Activated CD4-positive, alpha-beta T cell treated with anti-CD3 and anti-CD28 coated beads, Interleukin-2, amount 10 ng/mL, durations not matched to agents 7 days and 5 days (primary cell): Measurements from ENCODE around the gene METTL17. TPM values are rescaled to one million over a fixed set of nuclear protein-coding genes. Genes with fewer than 3 reads are reported as not detected.
"Not testable (repeated sequence)": the region's sequence is repeated elsewhere in the genome, so short reads cannot be mapped to it uniquely, and the experiment has no call there.

ENCODE experiments used
- CTCF ChIA-PET: fragments of 350-600 bp; sonication (Branson Sonifier 250); formaldehyde crosslinking; loops from one replicate; lab custom pipeline; 2021; ENCODE audit warnings: antibody characterized with exemption; lab: Charles Lee
- POLR2A ChIA-PET: fragments of 350-600 bp; sonication (Branson Sonifier 250); formaldehyde crosslinking; loops from one replicate; lab custom pipeline; 2021; ENCODE audit warnings: antibody characterized with exemption; lab: Charles Lee
- DNase-seq: peaks from one replicate; pipeline ENCODE4 v3.0.0-alpha.2; 2020
- H3K27ac Mint-ChIP-seq: one replicate; pipeline ENCODE4 v1.8.0; 2021; ENCODE audit warnings: mild to moderate bottlenecking, moderate library complexity, mixed read lengths
- H3K27me3 Mint-ChIP-seq: one replicate; pipeline ENCODE4 v1.8.0; 2021; ENCODE audit warnings: mixed read lengths
- H3K36me3 Mint-ChIP-seq: one replicate; pipeline ENCODE4 v1.8.0; 2021; ENCODE audit warnings: low read depth, mixed read lengths
- H3K4me1 Mint-ChIP-seq: one replicate; pipeline ENCODE4 v1.8.0; 2021; ENCODE audit warnings: mixed read lengths
- H3K4me3 Mint-ChIP-seq: one replicate; pipeline ENCODE4 v1.8.0; 2021; ENCODE audit warnings: mild to moderate bottlenecking, moderate library complexity, mixed read lengths
- H3K9me3 Mint-ChIP-seq: one replicate; pipeline ENCODE4 v1.8.0; 2021; ENCODE audit warnings: mixed read lengths
- total RNA-seq, 2 experiments: library from RNA; stranded (reverse); gene quantifications; one replicate each; pipeline ENCODE4 v1.2.3, GENCODE V29; 2021

Gene METTL17
- total RNA-seq, 2 experiments from 2014 or later: 97.4 to 99.6 TPM

DNA sequence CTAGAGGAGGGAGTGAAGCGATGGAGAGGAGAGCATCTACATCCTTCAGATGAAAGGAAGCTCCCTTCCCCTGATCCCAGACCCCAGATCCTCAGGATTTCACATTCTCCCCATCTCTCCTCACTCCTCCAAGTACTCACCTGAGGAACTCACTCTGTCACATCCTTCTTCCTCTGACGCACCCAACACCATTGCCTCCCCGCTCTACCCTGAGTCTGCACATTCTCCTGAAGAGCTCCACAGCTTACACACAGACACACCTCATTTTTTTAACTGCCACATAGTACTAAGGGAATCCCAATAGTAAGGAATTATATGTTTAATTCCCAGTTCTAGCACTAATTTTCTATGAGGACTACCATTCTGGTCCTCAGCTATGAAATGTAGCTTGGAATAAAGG lies 16.3 kb upstream of the METTL17 start:
- Mint-ChIP-seq H3K36me3 (no peaks in the 10 kb centered on the region), H3K4me1 (peaks cover 12% of the 10 kb centered on the region), H3K27me3 (peaks cover 28% of the 10 kb centered on the region), H3K27ac (no peak overlapping the region), H3K4me3 (no peak overlapping the region), H3K9me3 (no peaks in the 10 kb centered on the region)
- DNase-seq: no peak
- ChIA-PET POLR2A (no interaction called here), CTCF (interaction anchor here (1.2 to 1.7 kb wide), 2 partner anchors 10 to 24 kb away, joined by 3 to 5 read pairs; no protein-coding TSS in a partner anchor)

DNA sequence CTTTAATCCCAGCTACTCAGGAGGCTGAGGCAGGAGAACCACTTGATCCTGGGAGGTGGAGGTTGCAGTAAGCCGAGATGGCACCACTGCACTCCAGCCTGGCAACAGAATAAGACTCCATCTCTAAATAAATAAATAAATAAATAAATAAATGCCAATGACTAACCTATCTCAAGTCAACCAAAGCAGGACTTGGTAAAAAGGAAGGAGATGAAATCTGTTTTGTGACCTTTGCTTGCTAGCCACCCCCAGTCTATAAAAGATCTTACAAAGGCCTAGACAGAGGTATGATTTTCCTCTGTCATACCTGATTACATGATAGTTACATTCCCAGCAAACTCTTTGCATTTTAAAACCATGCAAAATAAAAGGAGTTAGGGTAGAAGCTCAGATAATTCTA lies 13.5 kb upstream of the METTL17 start:
- Mint-ChIP-seq H3K27ac (no peak overlapping the region), H3K36me3 (no peaks in the 10 kb centered on the region), H3K9me3 (no peaks in the 10 kb centered on the region), H3K4me1 (peaks cover 4% of the 10 kb centered on the region), H3K27me3 (peaks cover 32% of the 10 kb centered on the region), H3K4me3 (no peak overlapping the region)
- DNase-seq: no peak
- POLR2A ChIA-PET: no interaction called here
- CTCF ChIA-PET: no interaction called here

DNA sequence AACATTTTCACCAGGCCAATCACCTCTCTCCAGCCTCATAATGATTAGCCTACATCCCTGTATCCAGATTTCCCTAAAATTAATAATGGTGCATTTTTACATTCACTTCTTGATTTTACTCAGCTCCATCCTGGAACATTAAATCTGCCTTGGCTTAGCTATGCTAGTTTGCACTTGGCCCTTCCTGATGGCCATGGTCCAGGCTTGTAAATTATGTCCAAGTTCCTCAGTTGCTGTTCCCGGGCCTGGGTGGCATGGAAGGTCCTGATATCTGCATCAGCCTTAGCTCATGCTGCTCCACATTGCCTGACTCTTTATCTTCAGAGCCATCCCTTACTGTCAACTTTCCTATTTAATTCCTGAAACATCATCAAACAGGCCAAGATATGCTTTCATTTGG lies 11.1 kb upstream of the METTL17 start:
- DNase-seq: no peak
- Mint-ChIP-seq H3K4me3 (no peak overlapping the region), H3K27me3 (peaks cover 15% of the 10 kb centered on the region), H3K9me3 (no peaks in the 10 kb centered on the region), H3K4me1 (no peaks in the 10 kb centered on the region), H3K36me3 (no peaks in the 10 kb centered on the region), H3K27ac (no peak overlapping the region)
- POLR2A ChIA-PET: no interaction called here
- CTCF ChIA-PET: interaction anchor here (1.5 to 5.6 kb wide), 2 partner anchors 7 to 18 kb away, joined by 5 to 39 read pairs; no protein-coding TSS in a partner anchor

DNA sequence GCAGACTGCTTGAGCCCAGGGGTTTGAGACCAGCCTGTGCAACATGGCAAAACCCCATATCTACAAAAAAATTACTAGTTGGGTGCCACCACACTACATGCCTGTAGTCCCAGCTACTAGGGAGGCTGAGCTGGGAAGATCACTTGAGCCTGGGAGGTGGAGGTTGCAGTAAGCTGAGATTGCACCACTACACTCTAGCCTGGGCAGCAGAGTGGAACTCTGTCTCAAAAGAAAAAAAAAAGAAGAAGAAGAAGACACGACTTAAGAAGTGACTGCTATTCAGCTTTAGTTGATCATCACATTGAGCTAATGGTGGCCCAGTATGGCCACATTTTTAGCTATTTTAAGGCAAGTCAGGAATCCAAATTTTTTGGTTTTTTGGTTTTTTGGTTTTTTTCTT lies 8.9 kb upstream of the METTL17 start:
- Mint-ChIP-seq H3K9me3 (no peaks in the 10 kb centered on the region), H3K27ac (no peak overlapping the region), H3K27me3 (peaks cover 14% of the 10 kb centered on the region), H3K4me3 (no peak overlapping the region), H3K36me3 (no peaks in the 10 kb centered on the region), H3K4me1 (peaks cover 2% of the 10 kb centered on the region)
- DNase-seq: no peak
- POLR2A ChIA-PET: no interaction called here
- CTCF ChIA-PET: interaction anchor here (0.6 to 5.6 kb wide), 3 partner anchors 9 to 86 kb away, joined by 3 to 39 read pairs (median 3); no protein-coding TSS in a partner anchor

DNA sequence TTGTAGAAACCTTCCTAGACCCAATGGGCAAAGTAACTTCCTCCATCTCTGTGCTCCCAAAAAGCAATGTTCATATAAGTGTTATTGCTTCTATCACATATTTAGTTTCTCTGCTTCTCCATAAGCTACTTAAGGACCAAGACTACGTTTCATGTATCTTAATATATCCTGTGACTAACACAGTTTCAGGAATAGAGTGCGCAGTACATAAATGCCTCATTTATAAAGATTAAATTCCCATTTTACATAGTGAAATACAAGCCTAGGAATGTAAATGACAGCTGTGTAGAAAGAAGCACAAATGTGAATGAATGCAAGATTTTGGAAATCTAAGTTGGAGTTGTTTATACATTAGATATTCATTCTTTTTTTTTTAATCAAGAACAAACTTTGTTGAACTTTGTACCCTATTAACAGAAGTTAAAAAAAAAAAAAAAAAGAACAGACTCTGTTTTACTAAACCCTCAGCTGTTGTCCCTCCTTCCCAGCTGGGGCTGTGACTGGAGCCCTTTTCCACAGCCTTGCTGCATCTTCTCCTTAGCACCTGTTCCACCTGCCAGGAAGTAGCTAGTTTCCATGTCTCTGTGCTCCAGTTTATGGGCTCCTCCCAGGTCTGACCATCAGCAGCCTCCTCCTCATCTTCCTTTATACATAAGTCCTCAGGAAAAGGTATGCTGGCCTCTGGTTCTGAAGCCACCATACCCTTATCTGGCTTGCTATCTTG lies 7.0 kb upstream of the METTL17 start:
- DNase-seq: no peak
- H3K9me3 Mint-ChIP-seq: no peaks in the 10 kb centered on the region
- H3K4me3 Mint-ChIP-seq: no peak overlapping the region
- H3K27me3 Mint-ChIP-seq: peaks cover 12% of the 10 kb centered on the region
- ChIA-PET CTCF (interaction anchor here (0.8 to 5.6 kb wide), 3 partner anchors 11 to 110 kb away, joined by 3 to 39 read pairs (median 3); no protein-coding TSS in a partner anchor), POLR2A (no interaction called here)
- peaks cover 1% of the 10 kb centered on the region for H3K36me3 Mint-ChIP-seq
- H3K4me1 Mint-ChIP-seq: peaks cover 6% of the 10 kb centered on the region
- H3K27ac Mint-ChIP-seq: no peak overlapping the region

DNA sequence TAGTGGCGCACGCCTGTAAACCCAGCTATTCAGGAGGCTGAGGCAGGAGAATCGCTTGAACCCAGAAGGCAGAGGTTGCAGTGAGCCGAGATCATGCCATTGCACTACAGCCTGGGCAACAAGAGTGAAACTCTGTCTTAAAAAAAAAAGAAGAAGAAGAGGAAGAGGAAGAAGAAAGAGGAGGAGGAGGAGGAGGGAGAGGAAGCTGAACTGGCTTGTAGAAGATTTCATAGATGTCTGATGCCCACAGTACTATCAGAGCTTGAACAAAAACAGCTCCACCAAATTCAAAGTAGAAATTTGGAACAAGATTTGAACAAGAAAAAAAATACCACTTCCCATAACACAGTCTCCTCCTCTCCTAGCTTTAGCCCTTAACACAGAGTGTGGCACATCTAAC lies 4.1 kb upstream of the METTL17 start:
- H3K27ac Mint-ChIP-seq, H3K9me3 Mint-ChIP-seq, DNase-seq, POLR2A ChIA-PET, H3K36me3 Mint-ChIP-seq, H3K27me3 Mint-ChIP-seq, H3K4me3 Mint-ChIP-seq: not testable (repeated sequence)
- peaks cover 24% of the 10 kb centered on the region for H3K4me1 Mint-ChIP-seq
- CTCF ChIA-PET: interaction anchor here (0.6 to 1.0 kb wide), 2 partner anchors 15 to 19 kb away, joined by 3 read pairs; no protein-coding TSS in a partner anchor

DNA sequence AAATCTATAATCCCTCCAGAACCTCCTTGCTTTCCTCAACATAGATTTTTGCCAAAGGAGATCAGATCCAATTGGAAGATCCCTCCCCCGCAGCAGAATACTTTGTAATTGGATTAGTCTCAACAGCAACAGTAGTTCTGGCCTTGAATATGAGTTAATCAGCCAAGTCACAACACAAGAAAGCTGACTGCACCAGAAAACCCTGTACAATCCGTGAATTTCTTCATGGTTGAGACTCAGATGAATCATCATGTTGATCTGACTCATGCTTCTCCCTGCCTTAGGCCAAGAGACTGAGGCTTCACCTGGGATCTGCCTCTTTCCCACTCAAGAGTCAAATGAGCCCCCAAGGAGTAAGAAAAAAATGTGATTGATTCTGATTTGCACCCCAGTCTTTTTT lies 3.0 kb upstream of the METTL17 start:
- Mint-ChIP-seq H3K4me3 (no peak overlapping the region), H3K9me3 (no peaks in the 10 kb centered on the region), H3K4me1 (peaks cover 31% of the 10 kb centered on the region), H3K27me3 (peaks cover 3% of the 10 kb centered on the region), H3K27ac (no peak overlapping the region), H3K36me3 (peaks cover 11% of the 10 kb centered on the region)
- ChIA-PET CTCF (interaction anchor here (1.1 kb wide), 1 partner anchor 16 kb away, joined by 6 read pairs; no protein-coding TSS in a partner anchor), POLR2A (no interaction called here)
- no peak for DNase-seq

DNA sequence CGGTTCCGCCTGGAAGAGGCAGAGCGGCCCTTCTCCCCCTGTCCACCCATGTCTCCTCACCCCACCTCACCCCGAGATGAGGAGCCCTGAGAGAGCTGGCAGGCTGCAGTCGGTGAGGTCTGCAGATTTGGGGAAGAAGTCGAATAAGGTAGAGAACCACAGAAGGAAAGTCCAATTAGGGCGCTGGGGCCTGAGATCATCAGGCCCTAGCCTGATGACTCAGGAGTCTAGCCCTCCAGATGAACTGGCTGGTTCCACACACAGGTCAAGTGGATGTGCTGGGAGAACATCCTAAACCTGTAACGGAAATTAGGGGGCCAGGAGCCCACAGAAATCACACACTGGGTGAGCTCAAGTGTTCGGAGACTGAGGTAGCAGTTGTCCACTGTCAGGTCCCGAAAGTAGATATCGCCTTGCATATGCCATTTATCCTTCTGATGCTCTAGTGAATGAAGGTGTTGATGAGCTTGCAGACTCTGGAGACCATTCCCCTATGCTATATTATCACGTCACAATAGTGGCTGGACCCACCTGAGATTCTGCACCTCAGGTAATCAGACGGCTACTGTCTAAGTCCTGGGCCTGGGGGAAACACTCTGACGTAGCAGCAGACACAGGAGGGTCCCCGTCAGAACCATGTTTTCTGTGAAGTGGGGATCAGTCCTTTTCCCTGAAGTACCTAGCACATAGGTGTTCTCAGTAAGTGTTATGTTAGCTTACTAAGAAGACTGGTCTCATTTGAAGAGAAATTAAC lies 886 bp upstream of the METTL17 start:
- Mint-ChIP-seq H3K4me1 (peaks cover 42% of the 10 kb centered on the region), H3K27me3 (no peaks in the 10 kb centered on the region), H3K4me3 (peak overlapping the region; percentile 47), H3K27ac (peak overlapping the region; percentile 59), H3K36me3 (peaks cover 24% of the 10 kb centered on the region), H3K9me3 (no peaks in the 10 kb centered on the region)
- ChIA-PET POLR2A (no interaction called here), CTCF (interaction anchor here (0.8 to 2.2 kb wide), 2 partner anchors 17 to 69 kb away, joined by 3 to 15 read pairs; no protein-coding TSS in a partner anchor)
- no peak for DNase-seq

DNA sequence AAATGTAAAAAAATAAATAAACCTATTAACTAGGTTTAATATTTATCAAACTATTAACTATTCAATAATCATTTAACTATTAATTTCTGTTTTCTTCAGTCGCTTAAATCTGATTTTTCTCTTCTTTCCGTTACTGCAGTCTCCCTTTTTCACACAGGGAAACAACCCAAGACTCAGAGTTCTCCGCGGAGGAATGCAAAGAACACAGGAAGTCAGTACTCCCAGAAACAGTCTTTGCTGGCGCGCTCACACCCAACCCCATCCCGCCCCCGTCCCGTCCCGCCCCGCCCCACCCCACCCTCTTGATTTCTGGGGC lies 351 bp upstream of the METTL17 start:
- Mint-ChIP-seq H3K27me3 (no peaks in the 10 kb centered on the region), H3K4me3 (peak overlapping the region; percentile 91), H3K4me1 (peaks cover 44% of the 10 kb centered on the region), H3K36me3 (peaks cover 28% of the 10 kb centered on the region), H3K27ac (peak overlapping the region; percentile 90), H3K9me3 (no peaks in the 10 kb centered on the region)
- ChIA-PET POLR2A (no interaction called here), CTCF (interaction anchor here (2.2 kb wide), 1 partner anchor 18 kb away, joined by 15 read pairs; no protein-coding TSS in a partner anchor)
- no peak for DNase-seq

DNA sequence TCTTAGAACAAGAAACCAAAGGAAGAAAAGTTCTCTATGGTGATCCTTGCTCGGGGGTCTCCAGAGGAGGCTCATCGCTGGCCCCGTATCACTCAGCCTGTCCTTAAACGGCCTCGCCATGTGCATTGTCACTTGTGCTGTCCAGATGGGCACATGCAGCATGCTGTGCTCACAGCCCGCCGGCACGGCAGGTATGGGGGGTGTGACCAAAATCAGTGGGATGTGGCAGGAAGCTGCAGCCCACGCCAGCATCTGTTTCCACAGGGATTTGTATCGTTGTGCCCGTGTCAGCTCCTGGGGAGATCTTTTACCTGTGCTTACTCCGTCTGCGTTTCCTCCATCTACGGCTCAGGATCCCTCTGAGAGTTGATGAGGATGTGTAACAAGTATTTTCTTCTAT lies 6.7 kb downstream of the METTL17 start:
- Mint-ChIP-seq H3K27ac (no peak overlapping the region), H3K27me3 (no peaks in the 10 kb centered on the region), H3K4me3 (no peak overlapping the region), H3K36me3 (peaks cover 45% of the 10 kb centered on the region), H3K4me1 (peaks cover 32% of the 10 kb centered on the region), H3K9me3 (no peaks in the 10 kb centered on the region)
- ChIA-PET POLR2A (no interaction called here), CTCF (interaction anchor here (1.0 to 3.9 kb wide), 5 partner anchors 18 to 108 kb away, joined by 5 to 18 read pairs (median 7); no protein-coding TSS in a partner anchor)
- no peak for DNase-seq

DNA sequence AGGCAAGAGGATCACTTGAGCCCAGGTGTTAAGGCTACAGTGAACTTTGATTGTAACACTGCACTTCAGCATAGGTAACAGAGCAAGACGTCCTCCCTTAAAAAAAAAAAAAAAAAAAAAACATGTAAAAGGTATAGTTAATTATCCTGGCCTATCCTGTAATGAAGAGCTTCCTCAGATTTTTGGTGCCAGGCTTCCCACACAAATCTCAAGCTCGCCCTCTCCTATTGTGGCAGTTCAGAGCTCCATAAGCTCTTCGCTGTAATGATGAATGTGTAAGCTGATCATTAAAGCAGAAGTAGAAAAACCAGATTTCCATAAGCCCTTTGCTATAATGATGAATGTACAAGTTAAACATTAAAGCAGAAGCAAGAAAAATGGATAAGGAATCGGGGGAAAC lies 7.3 kb downstream of the METTL17 start:
- CTCF ChIA-PET: interaction anchor here (0.6 to 3.9 kb wide), 11 partner anchors 11 to 322 kb away, joined by 3 to 18 read pairs (median 5); no protein-coding TSS in a partner anchor
- H3K4me1 Mint-ChIP-seq: peaks cover 26% of the 10 kb centered on the region
- H3K9me3 Mint-ChIP-seq: no peaks in the 10 kb centered on the region
- no peak for DNase-seq
- no peak overlapping the region for H3K27ac Mint-ChIP-seq
- no peak overlapping the region for H3K4me3 Mint-ChIP-seq
- POLR2A ChIA-PET: no interaction called here
- H3K36me3 Mint-ChIP-seq: peaks cover 39% of the 10 kb centered on the region
- H3K27me3 Mint-ChIP-seq: no peaks in the 10 kb centered on the region

DNA sequence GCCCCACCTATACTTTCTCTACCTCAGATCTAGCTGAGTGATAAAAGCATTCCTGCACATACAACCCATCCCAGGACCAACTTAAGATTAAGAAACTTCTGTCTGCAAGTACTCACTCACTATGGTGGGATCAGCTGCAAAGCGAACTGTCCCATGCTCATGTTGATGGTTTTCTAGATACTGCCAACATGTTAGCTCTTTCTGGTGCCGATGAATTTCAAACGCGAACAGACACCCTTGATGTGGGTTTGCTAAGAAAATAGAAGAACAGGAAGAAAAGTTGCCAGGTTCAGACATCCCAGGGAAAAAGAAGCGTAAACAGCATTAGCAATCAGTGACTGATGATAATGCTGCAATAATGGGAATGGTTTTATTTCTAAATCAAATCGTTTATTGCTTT lies 7.8 kb downstream of the METTL17 start:
- Mint-ChIP-seq H3K27ac (no peak overlapping the region), H3K36me3 (peaks cover 36% of the 10 kb centered on the region), H3K27me3 (no peaks in the 10 kb centered on the region), H3K9me3 (no peaks in the 10 kb centered on the region), H3K4me3 (no peak overlapping the region), H3K4me1 (peaks cover 23% of the 10 kb centered on the region)
- CTCF ChIA-PET: interaction anchor here (0.6 to 3.9 kb wide), 13 partner anchors 10 to 323 kb away, joined by 3 to 18 read pairs (median 5); no protein-coding TSS in a partner anchor
- POLR2A ChIA-PET: no interaction called here
- DNase-seq: no peak

DNA sequence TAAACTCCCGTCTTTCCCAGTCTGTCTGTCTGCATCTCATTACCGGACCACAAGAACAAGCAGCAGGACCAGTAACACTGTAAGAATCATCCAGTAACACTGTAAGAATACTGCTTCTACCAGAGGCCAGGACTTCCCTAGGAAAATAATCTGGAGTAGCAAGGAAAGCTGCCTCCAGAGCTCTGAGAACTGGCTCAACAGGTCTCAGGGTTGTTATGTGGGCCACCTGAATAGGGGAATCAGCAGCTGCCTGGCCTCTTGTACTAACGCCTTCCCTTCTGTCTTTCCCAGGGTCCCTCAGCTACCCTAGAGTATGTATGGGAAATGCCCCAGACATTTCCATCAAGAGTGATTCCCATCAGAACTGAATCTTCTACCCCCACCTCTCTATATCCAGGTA lies 8.4 kb downstream of the METTL17 start:
- CTCF ChIA-PET: interaction anchor here (0.7 to 3.9 kb wide), 8 partner anchors 10 to 321 kb away, joined by 3 to 18 read pairs (median 4); no protein-coding TSS in a partner anchor
- Mint-ChIP-seq H3K4me1 (peaks cover 21% of the 10 kb centered on the region), H3K27me3 (no peaks in the 10 kb centered on the region), H3K36me3 (peaks cover 33% of the 10 kb centered on the region), H3K27ac (no peak overlapping the region), H3K4me3 (no peak overlapping the region), H3K9me3 (no peaks in the 10 kb centered on the region)
- DNase-seq: no peak
- POLR2A ChIA-PET: no interaction called here
